Thoracic aorta (tissue), 2 donors: Measurements from ENCODE around the gene FOXL3. TPM values are rescaled to one million over a fixed set of nuclear protein-coding genes. Genes with fewer than 3 reads are reported as not detected.

Experiments
- ATAC-seq: fragments of 150-250 bp; one replicate; pipeline ENCODE4 v1.8.0; 2017; ENCODE audit warnings: low read depth; ENCODE audit not compliant: insufficient number of reproducible peaks, low FRiP score
- DNase-seq: peaks from one replicate; pipeline ENCODE4 v3.0.0-alpha.2; 2020; ENCODE audit warnings: low spot score
- H3K27ac ChIP-seq, 2 donors: fragments of 200-600 bp; sonication (generic); 1 replicate in 1 of 2; 2 replicates in 1 of 2; pipeline ENCODE4 v1.5.1; 2016; ENCODE audit warnings: mild to moderate bottlenecking in 2 of 2, moderate library complexity in 2 of 2
- H3K27me3 ChIP-seq: fragments of 200-600 bp; sonication (generic); replicated peaks from 2 replicates; pipeline ENCODE4 v1.6.0; 2016; ENCODE audit warnings: mild to moderate bottlenecking; ENCODE audit not compliant: insufficient read depth
- H3K36me3 ChIP-seq: fragments of 200-600 bp; sonication (generic); one replicate; pipeline ENCODE4 v1.5.1; 2016
- H3K4me1 ChIP-seq, 2 donors: fragments of 200-600 bp; sonication (generic); 1 replicate in 1 of 2; 2 replicates in 1 of 2; pipeline versions ENCODE4 v1.5.1 to v1.6.0; 2016; ENCODE audit warnings: low read depth in 2 of 2, mild to moderate bottlenecking in 1 of 2; ENCODE audit not compliant: control insufficient read depth in 1 of 2
- H3K4me3 ChIP-seq: fragments of 200-600 bp; sonication (generic); 2 replicates; pipeline ENCODE4 v1.5.1; 2016; ENCODE audit warnings: mild to moderate bottlenecking
- H3K9me3 ChIP-seq: fragments of 200-600 bp; sonication (generic); 2 replicates; pipeline ENCODE4 v1.5.1; 2016
- CTCF ChIP-seq: fragments of 200-600 bp; sonication (generic); IDR thresholded peaks from one replicate; pipeline ENCODE4 v1.5.1; 2019; ENCODE audit warnings: antibody characterized with exemption
- total RNA-seq, 2 donors: library from RNA; depleted of rRNA; stranded (reverse); fragments of >200 nt; gene quantifications; one replicate each; pipeline versions ENCODE4 v1.1.0 to v1.2.3, GENCODE V29; 2016

The FOXL3 gene
- total RNA-seq, 2 donors from 2014 or later: not detected

- ATAC-seq: no peak
- H3K27me3 ChIP-seq: no peaks in the 10 kb centered on the region
- H3K36me3 ChIP-seq: no peaks in the 10 kb centered on the region
- peaks cover 5 to 14% of the 10 kb centered on the region in 2 donors for H3K4me1 ChIP-seq
- TF ChIP-seq CTCF: no peak
- DNase-seq: no peak
- H3K27ac ChIP-seq: no peak overlapping the region
- no peak overlapping the region for H3K4me3 ChIP-seq
- H3K9me3 ChIP-seq: no peaks in the 10 kb centered on the region
These were observed 49.0 kb downstream of the FOXL3 start for GRCh38 chr7:339062-339342.

- TF ChIP-seq CTCF: no peak
- Histone ChIP-seq H3K27me3 (no peaks in the 10 kb centered on the region), H3K4me3 (no peak overlapping the region), H3K36me3 (no peaks in the 10 kb centered on the region), H3K9me3 (no peaks in the 10 kb centered on the region), H3K27ac (no peak overlapping the region), H3K4me1 (peaks cover 5 to 14% of the 10 kb centered on the region in 2 donors)
- ATAC-seq (no peak), DNase-seq (no peak)
These were observed 49.7 kb downstream of the FOXL3 start for GRCh38 chr7:339696-340095.

- H3K27ac ChIP-seq: no peak overlapping the region
- DNase-seq: no peak
These were observed 50.4 kb downstream of the FOXL3 start for GRCh38 chr7:340200-340937.

More at GRCh38 chr7:340200-340937, 50.4 kb downstream of the FOXL3 start:
- H3K27me3 ChIP-seq: no peaks in the 10 kb centered on the region
- ATAC-seq: no peak
- no peak for TF ChIP-seq CTCF
- H3K4me3 ChIP-seq: no peak overlapping the region
- no peaks in the 10 kb centered on the region for H3K36me3 ChIP-seq
- peaks cover 5 to 14% of the 10 kb centered on the region in 2 donors for H3K4me1 ChIP-seq
- H3K9me3 ChIP-seq: no peaks in the 10 kb centered on the region

Other genes with a start within 250 kb of the FOXL3 start
- 100 to 1,000 TPM in 1 of 2 donors, 10 to 100 TPM in 1; 32.5 to 106 TPM for gene FAM20C, start 97.6 kb upstream of the FOXL3 start, total RNA-seq
- 100 to 1,000 TPM; 175 to 219 TPM for gene PDGFA, start 229.7 kb downstream of the FOXL3 start, total RNA-seq